AG04449 (cell line): ENCODE data around the gene DYNC2I2.

ENCODE experiments used
- CTCF ChIA-PET: fragments of 350-600 bp; formaldehyde crosslinking; extraction: SDS; loops from one replicate; lab custom pipeline; 2021; ENCODE audit warnings: antibody characterized with exemption; lab: Yijun Ruan, JAX
- POLR2A ChIA-PET: fragments of 400-600, 350-600 bp; formaldehyde crosslinking; extraction: SDS; loops from one replicate; lab custom pipeline; 2020; ENCODE audit warnings: antibody characterized with exemption, inconsistent platforms; lab: Yijun Ruan, JAX
- DNase-seq: peaks from one replicate; pipeline ENCODE4 v3.0.0-alpha.2; 2010; ENCODE audit warnings: low read depth, low spot score
- H3K4me3 ChIP-seq: 2 replicates; pipeline ENCODE4 v1.5.1; 2011; ENCODE audit warnings: low read depth, mild to moderate bottlenecking, control low read depth, low read length
- CTCF ChIP-seq: IDR thresholded peaks from one replicate; pipeline ENCODE4 v1.5.1; 2011; ENCODE audit warnings: mild to moderate bottlenecking, moderate library complexity, low read length, control low read depth, inconsistent platforms; ENCODE audit not compliant: insufficient read depth; ENCODE audit errors: missing control alignments

Gene DYNC2I2

GRCh38 chr9:128685636-128686489 lies 29.2 kb upstream of the DYNC2I2 start:
- ChIA-PET POLR2A (interaction anchor here (1.1 kb wide), 1 partner anchor 25 kb away, joined by 3 read pairs; no protein-coding TSS in a partner anchor), CTCF (interaction anchor here (1.1 to 2.6 kb wide), 4 partner anchors 11 to 50 kb away, joined by 4 to 11 read pairs (median 8); partner anchors contain the start of gene PKN3)
- no peak for TF ChIP-seq CTCF
- no peak for DNase-seq
- no peak overlapping the region for H3K4me3 ChIP-seq

DNA sequence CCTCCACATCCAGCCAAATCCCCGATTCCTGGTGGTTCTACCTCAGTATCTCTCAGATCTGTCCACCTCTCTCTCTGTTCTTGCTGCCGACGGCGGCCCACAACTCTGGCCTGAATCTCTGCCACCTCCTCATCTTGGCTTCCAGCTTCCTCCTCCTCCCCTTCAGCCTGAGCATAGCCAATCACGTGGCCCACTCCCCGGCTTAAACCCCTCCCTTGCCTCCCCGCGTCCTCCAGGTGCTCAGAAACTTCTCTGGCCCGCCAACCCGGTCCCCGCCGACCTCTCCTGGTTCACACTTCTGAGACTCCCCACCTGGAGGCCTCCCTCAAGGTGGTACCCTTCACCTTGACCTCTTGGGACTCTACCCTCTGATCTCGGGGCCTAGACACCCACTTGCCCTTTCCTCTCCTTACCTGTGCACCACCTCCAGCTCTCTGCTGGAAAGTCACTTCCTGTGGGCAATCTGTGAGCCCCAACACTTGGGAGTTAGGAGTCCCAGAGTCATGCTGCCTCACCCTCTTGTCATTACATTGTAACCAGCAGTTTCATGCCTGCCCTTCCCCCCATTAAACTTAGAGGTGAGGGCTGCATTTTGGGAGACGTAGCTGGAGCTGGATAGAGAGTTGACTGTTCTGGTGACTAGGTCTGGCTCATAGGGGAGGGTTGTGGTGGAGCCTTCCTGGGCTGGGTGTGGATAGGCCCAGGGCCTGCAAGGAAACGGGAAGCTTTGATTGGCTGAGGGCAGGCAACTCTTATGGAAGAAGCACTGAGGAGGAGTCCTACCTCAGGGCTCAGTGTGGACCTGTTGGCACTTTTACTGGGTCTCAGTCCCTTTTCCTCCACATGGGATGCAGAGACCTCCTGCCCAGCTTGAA lies 27.9 kb upstream of the DYNC2I2 start:
- no peak for DNase-seq
- ChIA-PET POLR2A (interaction anchor here (1.1 to 1.6 kb wide), 4 partner anchors 24 to 51 kb away, joined by 3 to 7 read pairs (median 4); no protein-coding TSS in a partner anchor), CTCF (interaction anchor here (1.1 to 2.6 kb wide), 7 partner anchors 9 to 246 kb away, joined by 3 to 11 read pairs (median 4); partner anchors contain the start of genes ENDOG and PKN3)
- no peak for TF ChIP-seq CTCF
- peak overlapping the region; percentile 74 for H3K4me3 ChIP-seq

DNA sequence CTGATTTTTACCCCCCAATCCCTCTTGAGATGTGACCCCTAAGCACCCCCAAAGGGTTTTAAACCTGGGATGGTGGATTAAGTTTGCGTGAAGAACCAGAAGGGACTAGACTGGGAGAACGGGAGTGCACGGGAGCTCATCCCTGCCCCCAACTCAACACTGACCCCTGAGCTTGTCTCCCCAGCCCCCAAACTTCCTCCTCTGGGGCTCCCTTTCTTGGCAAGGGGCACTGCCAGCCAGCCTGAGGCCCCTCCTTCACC lies 27.3 kb upstream of the DYNC2I2 start:
- CTCF ChIA-PET: interaction anchor here (1.1 to 2.6 kb wide), 5 partner anchors 18 to 246 kb away, joined by 3 to 11 read pairs (median 4); partner anchors contain the start of gene PKN3
- no peak for TF ChIP-seq CTCF
- POLR2A ChIA-PET: interaction anchor here (0.5 to 1.6 kb wide), 4 partner anchors 26 to 384 kb away, joined by 3 to 7 read pairs (median 4); no protein-coding TSS in a partner anchor
- peak overlapping the region; percentile 74 for H3K4me3 ChIP-seq
- DNase-seq: no peak

DNA sequence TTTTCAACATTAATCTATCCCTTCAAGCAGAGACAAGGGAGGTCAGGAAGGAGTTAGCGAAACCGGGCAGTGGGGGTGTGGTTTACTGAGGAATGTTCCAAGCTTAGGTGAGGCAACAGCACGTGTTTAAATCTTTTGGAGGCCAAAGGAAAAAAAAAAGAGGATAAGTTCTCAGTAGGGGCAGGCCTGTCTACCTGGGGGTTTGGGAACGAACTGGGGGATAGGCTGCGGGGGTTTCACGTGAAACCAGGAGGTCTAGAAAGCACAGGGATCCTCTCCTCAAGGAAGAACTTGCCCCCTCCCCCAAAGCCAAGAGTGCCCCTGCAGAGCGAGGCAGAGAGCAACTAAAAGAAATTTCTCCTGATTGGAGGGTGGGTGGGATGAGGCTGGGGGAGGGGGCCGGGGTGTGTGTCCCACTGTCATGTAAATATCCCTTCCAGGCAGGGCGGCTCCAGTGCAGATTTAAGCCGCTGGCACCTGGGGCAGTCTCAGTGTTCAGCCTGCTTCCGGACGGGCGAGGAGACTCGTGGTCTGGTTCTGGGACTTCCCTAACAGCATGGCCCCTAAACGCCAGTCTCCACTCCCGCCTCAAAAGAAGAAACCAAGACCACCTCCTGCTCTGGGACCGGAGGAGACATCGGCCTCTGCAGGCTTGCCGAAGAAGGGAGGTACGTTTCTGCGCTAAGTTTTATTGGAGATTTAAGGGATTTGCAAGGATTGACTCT lies 26.9 kb upstream of the DYNC2I2 start:
- H3K4me3 ChIP-seq: peak overlapping the region; percentile 74
- ChIA-PET POLR2A (interaction anchor here (0.5 to 1.6 kb wide), 3 partner anchors 25 to 384 kb away, joined by 3 to 7 read pairs (median 5); no protein-coding TSS in a partner anchor), CTCF (interaction anchor here (1.1 to 2.6 kb wide), 4 partner anchors 18 to 87 kb away, joined by 3 to 11 read pairs (median 8); partner anchors contain the start of gene PKN3)
- TF ChIP-seq CTCF: no peak
- no peak for DNase-seq

DNA sequence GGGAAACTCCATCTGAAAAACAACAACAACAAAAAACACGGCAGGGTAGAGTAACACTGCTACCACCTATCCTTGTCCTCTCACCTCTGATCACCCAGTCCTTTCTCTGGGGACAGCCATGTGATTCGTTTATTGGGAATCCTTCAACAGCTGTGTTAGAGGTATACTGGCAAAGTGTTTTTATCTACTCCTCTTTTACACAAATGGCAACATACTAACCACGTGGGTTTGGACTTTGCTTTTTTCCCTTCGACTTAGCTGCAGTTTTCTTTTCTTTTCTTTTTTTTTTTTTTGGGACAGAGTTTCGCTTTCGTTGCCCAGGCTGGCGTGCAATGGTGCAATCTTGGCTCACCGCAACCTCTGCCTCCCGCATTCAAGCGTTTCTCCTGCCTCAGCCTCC lies 21.1 kb upstream of the DYNC2I2 start:
- DNase-seq: no peak
- POLR2A ChIA-PET: no interaction called here
- H3K4me3 ChIP-seq: no peak overlapping the region
- no peak for TF ChIP-seq CTCF
- CTCF ChIA-PET: no interaction called here
